ENCODE data around the gene TCEA2.
A peak's percentile ranks its signal among the peaks of the same experiment; 100 is the strongest.

TCEA2 gene

GRCh38 chr20:64062596-64063388 lies at the start of gene TCEA2:
TCEA2 (plus strand) TSS chr20:64063198; CDS start chr20:64063313, 115 bp downstream.
- FAIRE-seq, result no peak
- peak; percentile 83 for DNase-seq (ENCODE audit: low spot score)

DNA sequence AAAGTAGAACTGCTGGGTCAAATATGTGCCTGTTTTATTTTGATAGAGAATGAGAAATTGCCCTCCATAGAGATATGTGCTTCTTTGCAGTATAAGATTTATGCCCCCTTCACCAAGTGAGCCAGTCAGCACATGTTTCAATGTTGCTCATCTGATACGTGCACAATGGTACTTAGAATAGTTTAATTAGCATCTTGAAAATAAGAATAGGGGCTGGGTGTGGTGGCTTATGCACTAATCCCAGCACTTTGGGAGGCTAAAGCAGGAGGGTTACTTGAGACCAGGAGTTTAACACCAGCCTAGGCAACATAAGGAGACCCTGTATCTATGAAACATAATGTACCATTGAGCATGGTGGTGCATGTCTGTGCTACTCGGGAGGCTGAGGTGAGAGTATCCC lies 47.4 kb upstream of the TCEA2 start:
- no peak for DNase-seq (ENCODE audit: low spot score)
- FAIRE-seq, result no peak

GRCh38 chr20:64021124-64021975 lies 41.6 kb upstream of the TCEA2 start:
- FAIRE-seq, result no peak
- DNase-seq (ENCODE audit: low spot score), result no peak

GRCh38 chr20:64022671-64023360 lies 40.2 kb upstream of the TCEA2 start:
- FAIRE-seq (no peak), DNase-seq (ENCODE audit: low spot score) (no peak)

DNA sequence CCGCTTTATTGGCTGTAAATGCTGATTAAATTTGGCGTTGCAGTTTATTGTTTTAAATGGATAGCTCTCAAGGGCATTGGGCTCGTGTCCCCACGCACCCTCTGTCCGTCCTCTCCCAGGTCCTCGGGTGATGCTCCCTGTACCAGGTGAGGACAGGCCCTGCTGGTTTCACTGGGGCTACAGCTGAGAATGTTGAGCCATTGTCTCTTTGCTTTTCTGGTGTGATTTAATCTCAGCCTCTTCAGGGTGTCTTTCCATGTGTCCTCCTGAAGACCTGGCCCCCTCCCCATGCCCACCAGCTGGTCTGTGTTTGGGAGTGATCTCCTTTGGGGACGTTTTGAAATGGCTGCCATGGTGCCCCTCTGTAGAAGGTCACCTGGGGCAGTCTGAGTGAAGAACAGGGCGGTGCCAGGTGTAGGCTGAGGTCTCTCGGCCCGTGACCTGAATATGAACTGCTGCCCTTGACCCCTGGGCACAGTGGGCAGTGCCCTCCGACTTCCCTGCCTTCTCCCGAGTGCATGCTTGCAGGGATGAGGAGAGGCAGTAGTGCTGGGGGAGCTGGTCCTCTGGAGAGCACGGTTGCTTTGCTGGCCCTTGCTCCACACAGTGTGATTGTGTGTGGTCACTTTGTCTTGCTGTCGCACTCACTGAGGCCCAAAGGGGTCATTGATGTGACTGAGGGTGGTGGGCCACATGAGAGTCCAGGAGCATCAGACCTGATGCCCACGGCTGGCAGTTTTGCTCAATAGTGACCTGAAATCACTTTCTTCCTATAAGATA lies 39.4 kb upstream of the TCEA2 start:
- FAIRE-seq (no peak), DNase-seq (ENCODE audit: low spot score) (no peak)

DNA sequence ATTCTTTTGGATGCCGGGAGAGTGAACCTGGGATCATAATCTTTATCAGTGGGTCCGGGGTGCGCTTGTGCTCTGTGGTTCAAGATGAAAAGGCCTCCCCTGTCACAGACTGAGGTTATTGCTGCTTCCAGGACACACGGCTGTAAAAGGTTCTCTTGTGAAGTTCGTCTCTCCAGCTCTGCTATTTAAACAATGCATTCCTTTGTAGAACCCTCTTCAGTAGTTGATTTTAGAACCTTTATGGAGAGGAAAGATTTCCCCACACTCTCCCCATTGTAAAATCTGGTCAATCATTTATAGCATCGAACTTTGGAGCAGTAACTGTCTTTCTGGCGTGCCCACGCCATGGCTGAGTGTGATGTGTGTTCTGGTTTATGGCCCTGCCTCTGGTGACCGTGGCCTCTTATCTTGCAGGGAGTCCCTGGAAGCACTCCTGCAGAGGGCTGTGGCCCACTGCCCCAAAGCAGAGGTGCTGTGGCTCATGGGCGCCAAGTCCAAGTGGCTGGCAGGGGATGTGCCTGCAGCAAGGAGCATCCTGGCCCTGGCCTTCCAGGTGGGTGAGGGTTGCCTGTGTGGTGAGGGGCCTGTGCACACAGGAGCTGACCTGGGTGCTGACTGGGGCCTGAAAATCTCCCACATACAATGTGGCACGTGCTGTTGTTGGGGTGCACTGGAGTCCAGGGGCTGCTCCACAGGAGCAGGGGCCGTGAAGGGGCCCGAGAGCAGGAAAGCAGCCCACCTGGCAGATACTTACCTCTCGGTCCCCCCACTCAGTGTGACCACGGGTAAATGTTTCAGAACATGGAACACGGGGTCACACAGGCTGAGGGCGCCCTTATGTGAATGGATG lies 38.6 kb upstream of the TCEA2 start:
- DNase-seq (ENCODE audit: low spot score) (no peak), FAIRE-seq (no peak)

GRCh38 chr20:64025101-64025825 lies 37.7 kb upstream of the TCEA2 start:
- FAIRE-seq, result no peak
- no peak for DNase-seq (ENCODE audit: low spot score)

DNA sequence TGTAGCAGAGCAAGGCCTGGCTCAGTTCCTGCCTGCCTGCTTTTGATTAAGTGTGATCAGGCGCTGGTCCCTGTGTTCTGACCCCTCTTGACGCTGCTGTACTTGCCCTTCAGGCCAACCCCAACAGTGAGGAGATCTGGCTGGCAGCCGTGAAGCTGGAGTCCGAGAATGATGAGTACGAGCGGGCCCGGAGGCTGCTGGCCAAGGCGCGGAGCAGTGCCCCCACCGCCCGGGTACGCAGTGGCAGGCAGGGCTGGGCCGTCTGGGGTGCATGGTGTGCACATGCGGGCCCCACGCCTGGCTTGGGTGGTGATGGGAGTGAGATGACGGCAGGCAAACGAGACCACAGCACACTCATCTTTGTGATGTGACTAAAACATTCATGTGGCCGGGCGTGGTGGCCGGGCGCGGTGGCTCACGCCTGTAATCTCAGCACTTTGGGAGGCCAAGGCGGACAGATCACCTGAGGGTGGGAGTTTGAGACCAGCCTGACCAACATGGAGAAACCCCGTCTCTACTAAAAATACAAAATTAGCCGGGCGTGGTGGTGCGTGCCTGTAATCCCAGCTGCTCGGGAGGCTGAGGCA lies 37.1 kb upstream of the TCEA2 start:
- DNase-seq (ENCODE audit: low spot score), result no peak
- FAIRE-seq, result no peak

- DNase-seq (ENCODE audit: low spot score), result no peak
- FAIRE-seq, result no peak
Observed at GRCh38 chr20:64027981-64028685, 34.9 kb upstream of the TCEA2 start.

DNA sequence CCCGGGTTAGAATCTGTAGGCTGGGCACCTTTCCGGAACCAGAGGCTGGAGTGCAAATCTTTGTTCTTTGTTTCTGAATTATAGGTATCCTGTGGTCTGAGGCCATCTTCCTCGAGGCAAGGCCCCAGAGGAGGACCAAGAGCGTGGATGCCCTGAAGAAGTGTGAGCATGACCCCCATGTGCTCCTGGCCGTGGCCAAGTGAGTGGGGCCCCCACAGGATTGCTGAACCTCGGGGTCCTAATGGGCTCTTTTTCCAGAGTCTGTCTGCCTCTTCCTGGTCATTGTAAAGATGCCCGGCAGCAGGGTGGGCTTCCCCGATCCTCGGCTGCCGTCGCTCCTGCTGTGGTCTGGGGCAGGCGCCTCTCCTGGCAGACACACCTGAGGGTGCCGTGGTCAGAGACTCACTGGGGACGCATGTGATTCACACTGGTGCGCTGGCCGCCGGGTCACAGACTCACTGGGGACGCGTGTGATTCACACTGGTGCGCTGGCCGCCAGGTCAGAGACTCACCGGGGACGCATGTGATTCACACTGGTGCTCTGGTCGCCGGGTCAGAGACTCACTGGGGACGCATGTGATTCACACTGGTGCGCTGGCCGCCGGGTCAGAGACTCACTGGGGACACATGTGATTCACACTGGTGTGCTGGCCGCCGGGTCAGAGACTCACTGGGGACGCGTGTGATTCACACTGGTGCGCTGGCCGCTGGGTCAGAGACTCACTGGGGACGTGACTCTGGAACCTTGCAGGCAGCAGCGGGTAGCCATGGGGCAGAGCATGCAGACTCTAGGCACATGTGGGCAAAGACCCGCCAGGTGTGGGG lies 33.5 kb upstream of the TCEA2 start:
- DNase-seq (ENCODE audit: low spot score) (no peak), FAIRE-seq (no peak)

DNA sequence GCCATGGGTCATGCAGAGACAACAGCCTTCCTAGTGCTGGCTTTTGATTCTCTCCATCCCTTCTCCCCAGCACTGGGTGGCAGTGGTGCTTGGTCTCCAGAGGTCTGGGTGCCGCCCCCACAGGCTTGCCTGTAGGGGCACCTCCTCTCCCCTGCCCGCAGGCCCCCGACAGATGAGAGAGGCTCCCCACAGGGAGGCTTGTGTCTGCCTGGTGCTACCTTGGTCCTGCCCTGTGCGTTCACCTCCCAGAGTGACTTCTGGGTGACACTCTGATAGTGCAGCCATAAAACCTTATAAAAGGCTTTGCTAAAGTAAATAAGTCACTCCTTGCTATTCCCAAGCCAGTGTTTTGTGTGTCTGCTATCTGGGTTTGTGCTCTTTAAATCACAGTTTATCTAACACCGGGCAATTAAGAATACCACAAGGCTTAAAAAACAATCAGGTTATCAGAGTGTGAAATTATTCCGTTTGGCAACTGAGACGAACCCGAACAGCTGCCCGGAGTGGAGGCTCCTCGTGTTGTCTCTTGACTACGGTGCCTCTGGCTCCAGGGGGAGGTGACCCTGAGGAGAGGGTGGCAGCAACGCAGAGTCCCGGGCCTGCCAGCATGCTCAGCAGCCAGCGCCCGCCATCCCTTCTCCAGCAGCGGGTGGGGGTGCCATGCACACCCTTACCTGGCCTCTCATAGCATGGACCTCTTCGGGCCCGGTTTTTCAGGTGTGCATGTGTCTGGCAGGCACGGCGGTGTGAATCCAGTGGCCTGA lies 32.4 kb upstream of the TCEA2 start:
- FAIRE-seq (no peak), DNase-seq (ENCODE audit: low spot score) (no peak)

DNA sequence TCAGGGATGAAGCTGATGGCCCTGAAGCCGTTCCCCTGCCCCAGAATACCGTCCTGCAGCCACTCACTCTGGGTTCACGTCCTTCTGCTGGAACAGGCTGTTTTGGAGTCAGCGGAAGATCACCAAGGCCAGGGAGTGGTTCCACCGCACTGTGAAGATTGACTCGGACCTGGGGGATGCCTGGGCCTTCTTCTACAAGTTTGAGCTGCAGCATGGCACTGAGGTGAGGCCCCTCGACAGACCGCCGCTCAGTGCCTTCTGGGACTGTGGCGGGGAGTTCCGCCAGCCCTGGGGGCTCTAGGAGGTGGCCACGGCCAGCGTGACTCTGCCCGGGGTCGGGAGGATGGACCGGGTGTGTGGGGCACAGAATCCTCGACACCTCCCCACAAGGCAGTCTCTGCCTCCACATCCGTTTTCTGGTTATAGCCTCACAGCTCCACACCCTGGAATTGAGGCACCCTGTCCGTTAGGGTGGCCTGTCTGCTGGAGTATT lies 31.1 kb upstream of the TCEA2 start:
- DNase-seq (ENCODE audit: low spot score) (no peak), FAIRE-seq (no peak)

DNA sequence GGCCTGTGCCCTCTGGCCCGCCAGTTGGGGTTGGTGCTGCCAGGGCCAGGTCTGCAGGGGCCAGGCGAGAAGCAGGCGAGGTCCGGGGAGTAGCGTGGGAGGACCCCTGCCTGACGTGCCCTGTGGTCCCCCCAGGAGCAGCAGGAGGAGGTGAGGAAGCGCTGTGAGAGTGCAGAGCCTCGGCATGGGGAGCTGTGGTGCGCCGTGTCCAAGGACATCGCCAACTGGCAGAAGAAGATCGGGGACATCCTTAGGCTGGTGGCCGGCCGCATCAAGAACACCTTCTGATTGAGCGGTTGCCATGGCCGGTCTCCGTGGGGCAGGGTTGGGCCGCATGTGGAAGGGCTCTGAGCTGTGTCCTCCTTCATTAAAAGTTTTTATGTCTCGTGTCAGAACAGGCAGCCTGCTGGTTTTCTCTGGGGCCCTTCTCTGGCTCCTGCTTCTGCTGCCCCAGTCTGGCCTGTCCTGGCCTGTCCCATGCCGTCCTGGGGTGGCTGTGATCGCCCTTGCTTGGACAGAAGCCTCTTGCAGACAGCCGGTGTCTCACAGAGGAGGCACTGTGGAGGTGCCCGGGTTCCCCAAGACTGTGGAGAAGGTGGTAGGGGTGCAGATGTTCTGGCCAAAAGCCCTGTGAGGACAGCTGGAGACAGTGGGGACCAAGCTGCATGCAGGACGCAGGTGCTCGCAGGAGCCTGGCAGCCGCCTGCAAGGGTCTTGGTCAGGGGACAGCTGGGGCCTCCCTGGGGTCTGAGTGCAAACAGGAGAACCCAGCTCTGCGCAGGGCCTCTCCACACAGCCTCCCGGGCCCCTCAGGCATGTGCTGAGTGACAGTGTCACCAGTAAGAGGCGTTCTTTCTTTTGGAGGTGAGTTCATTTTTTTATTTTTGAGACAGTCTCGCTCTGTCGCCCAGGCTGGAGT lies 30.0 kb upstream of the TCEA2 start:
- FAIRE-seq (no peak), DNase-seq (ENCODE audit: low spot score) (no peak)

- no peak for DNase-seq (ENCODE audit: low spot score)
- FAIRE-seq, result no peak
Observed at GRCh38 chr20:64033981-64034493, 29.0 kb upstream of the TCEA2 start.
